Neural progenitor cell (in vitro differentiated cells): Measurements from ENCODE around the gene HOXC5. TPM values are rescaled to one million over a fixed set of nuclear protein-coding genes. Genes with fewer than 3 reads are reported as not detected.
A peak's percentile ranks its signal among the peaks of the same experiment; 100 is the strongest.

Source experiments
- DNase-seq: peaks from one replicate; pipeline ENCODE4 v3.0.0-alpha.2; 2016; ENCODE audit warnings: low spot score
- H2AFZ ChIP-seq: fragments of 200-600 bp; sonication (generic); replicated peaks from 2 replicates; pipeline ENCODE4 v1.6.1; 2016; ENCODE audit warnings: antibody characterized with exemption
- H3F3A ChIP-seq: fragments of 200-600 bp; sonication (generic); 2 replicates; pipeline ENCODE4 v1.6.1; 2016; ENCODE audit warnings: antibody characterized with exemption, low read depth
- H3K27ac ChIP-seq: fragments of 200-600 bp; sonication (generic); 2 replicates; pipeline ENCODE4 v1.5.1; 2016; ENCODE audit warnings: mild to moderate bottlenecking
- H3K27me3 ChIP-seq: fragments of 200-600 bp; sonication (generic); 2 replicates; pipeline ENCODE4 v1.6.1; 2016; ENCODE audit warnings: mild to moderate bottlenecking, moderate library complexity
- H3K36me3 ChIP-seq: fragments of 200-600 bp; sonication (generic); 2 replicates; pipeline ENCODE4 v1.5.1; 2016
- H3K4me1 ChIP-seq: fragments of 200-600 bp; sonication (generic); 2 replicates; pipeline ENCODE4 v1.6.1; 2016; ENCODE audit warnings: mixed run types
- H3K4me2 ChIP-seq: fragments of 200-600 bp; sonication (generic); 2 replicates; pipeline ENCODE4 v1.6.1; 2016
- H3K4me3 ChIP-seq: fragments of 200-600 bp; sonication (generic); 2 replicates; pipeline ENCODE4 v1.5.1; 2016
- H3K79me2 ChIP-seq: fragments of 200-600 bp; sonication (generic); 2 replicates; pipeline ENCODE4 v1.6.1; 2016; ENCODE audit warnings: low read depth
- H3K9ac ChIP-seq: fragments of 200-600 bp; sonication (generic); 2 replicates; pipeline ENCODE4 v1.6.1; 2016
- H3K9me3 ChIP-seq: fragments of 200-600 bp; sonication (generic); 2 replicates; pipeline ENCODE4 v1.5.1; 2016; ENCODE audit warnings: low read depth
- H4K20me1 ChIP-seq: fragments of 200-600 bp; sonication (generic); 2 replicates; pipeline ENCODE4 v1.6.1; 2016; ENCODE audit warnings: low read depth
- H3K27ac Mint-ChIP-seq: 3 replicates; pipeline ENCODE4 v1.8.0; 2021; ENCODE audit warnings: mixed read lengths
- H3K27me3 Mint-ChIP-seq: 2 replicates; pipeline ENCODE4 v1.8.0; 2022; ENCODE audit warnings: low read depth, mild to moderate bottlenecking, inconsistent platforms, moderate library complexity, mixed read lengths; ENCODE audit not compliant: insufficient read depth
- H3K36me3 Mint-ChIP-seq: 3 replicates; pipeline ENCODE4 v1.8.0; 2021; ENCODE audit warnings: mixed read lengths
- H3K4me1 Mint-ChIP-seq: 3 replicates; pipeline ENCODE4 v1.8.0; 2021; ENCODE audit warnings: mixed read lengths
- H3K4me3 Mint-ChIP-seq: 3 replicates; pipeline ENCODE4 v1.8.0; 2021; ENCODE audit warnings: mild to moderate bottlenecking, moderate library complexity, mixed read lengths
- H3K9me3 Mint-ChIP-seq: 3 replicates; pipeline ENCODE4 v1.8.0; 2020; ENCODE audit warnings: mixed read lengths
- EZH2 ChIP-seq: fragments of 200-600 bp; sonication (generic); IDR thresholded peaks from 2 replicates; pipeline ENCODE4 v1.6.1; 2017; ENCODE audit warnings: antibody characterized with exemption, mild to moderate bottlenecking, moderate library complexity
- EZH2phosphoT487 ChIP-seq: fragments of 200-600 bp; sonication (generic); IDR thresholded peaks from 2 replicates; pipeline ENCODE4 v1.6.1; 2017; ENCODE audit warnings: antibody characterized with exemption
- total RNA-seq: library from RNA; depleted of rRNA; stranded (reverse); fragments of >200 nt; gene quantifications from 2 replicates; pipeline ENCODE4 v1.2.3, GENCODE V29; 2015; ENCODE audit warnings: low replicate concordance
- TF ChIP-seq, protein P1 (sequence below): fragments of 200-600 bp; sonication (generic); IDR thresholded peaks from 2 replicates; pipeline ENCODE4 v1.5.1; 2017; ENCODE audit warnings: antibody characterized with exemption, mild to moderate bottlenecking

The HOXC5 gene
- total RNA-seq, 1 donor from 2014 or later, result not detected

DNA sequence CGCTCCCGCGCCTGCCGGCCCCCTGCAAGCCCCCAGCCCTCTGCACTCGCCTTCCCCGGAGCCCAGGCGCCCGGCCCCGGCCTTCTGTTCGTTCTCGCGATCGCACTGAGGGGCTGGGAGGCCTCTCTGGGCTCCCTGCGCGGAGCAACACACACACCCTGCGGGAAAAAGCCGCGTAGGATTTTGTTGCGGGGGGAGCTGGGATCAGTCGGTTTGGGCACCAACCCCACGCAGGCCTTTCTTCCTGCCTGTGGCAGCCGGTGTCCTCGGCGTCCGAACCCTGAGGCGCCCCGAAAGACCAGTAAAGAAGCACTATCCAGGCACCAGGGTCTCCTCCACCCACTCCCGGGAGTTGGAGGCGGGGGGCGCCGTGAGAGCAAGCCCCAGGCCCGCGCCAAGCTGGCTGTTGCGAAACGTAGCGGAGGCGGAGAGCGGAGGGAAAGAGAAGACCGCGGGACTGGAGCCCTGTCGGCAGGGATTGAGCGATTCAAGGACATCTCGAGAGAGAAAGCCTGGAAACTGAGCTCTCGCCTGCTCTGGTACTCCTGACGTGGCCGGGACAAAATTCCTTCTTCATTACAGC is 1.9 kb upstream of the HOXC5 start:
- H3K4me1 ChIP-seq, result no peaks in the 10 kb centered on the region
- H3K9me3 ChIP-seq, result no peaks in the 10 kb centered on the region
- H3K9me3 Mint-ChIP-seq, result peaks cover 12% of the 10 kb centered on the region
- no peak overlapping the region for H3K9ac ChIP-seq
- DNase-seq, result peak; percentile 70
- no peaks in the 10 kb centered on the region for H3K36me3 ChIP-seq
- H3K4me2 ChIP-seq, result no peak overlapping the region
- no peaks in the 10 kb centered on the region for H3K4me1 Mint-ChIP-seq
- no peaks in the 10 kb centered on the region for H3F3A ChIP-seq
- H3K4me3 ChIP-seq, result no peak overlapping the region
- H3K27me3 Mint-ChIP-seq, result peaks cover 88% of the 10 kb centered on the region
- H3K36me3 Mint-ChIP-seq, result no peaks in the 10 kb centered on the region
- H3K27ac Mint-ChIP-seq, result no peak overlapping the region
- H3K27ac ChIP-seq, result no peak overlapping the region
- no peaks in the 10 kb centered on the region for H3K79me2 ChIP-seq
- H2AFZ ChIP-seq, result no peak overlapping the region
- H3K4me3 Mint-ChIP-seq, result no peak overlapping the region
- peaks cover 91% of the 10 kb centered on the region for H4K20me1 ChIP-seq
- peaks cover 100% of the 10 kb centered on the region for H3K27me3 ChIP-seq
- TF ChIP-seq EZH2, result peak; percentile 95
- TF ChIP-seq EZH2phosphoT487, result peak; percentile 99
- TF ChIP-seq, protein P1, sequence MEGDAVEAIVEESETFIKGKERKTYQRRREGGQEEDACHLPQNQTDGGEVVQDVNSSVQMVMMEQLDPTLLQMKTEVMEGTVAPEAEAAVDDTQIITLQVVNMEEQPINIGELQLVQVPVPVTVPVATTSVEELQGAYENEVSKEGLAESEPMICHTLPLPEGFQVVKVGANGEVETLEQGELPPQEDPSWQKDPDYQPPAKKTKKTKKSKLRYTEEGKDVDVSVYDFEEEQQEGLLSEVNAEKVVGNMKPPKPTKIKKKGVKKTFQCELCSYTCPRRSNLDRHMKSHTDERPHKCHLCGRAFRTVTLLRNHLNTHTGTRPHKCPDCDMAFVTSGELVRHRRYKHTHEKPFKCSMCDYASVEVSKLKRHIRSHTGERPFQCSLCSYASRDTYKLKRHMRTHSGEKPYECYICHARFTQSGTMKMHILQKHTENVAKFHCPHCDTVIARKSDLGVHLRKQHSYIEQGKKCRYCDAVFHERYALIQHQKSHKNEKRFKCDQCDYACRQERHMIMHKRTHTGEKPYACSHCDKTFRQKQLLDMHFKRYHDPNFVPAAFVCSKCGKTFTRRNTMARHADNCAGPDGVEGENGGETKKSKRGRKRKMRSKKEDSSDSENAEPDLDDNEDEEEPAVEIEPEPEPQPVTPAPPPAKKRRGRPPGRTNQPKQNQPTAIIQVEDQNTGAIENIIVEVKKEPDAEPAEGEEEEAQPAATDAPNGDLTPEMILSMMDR, result no peak

DNA sequence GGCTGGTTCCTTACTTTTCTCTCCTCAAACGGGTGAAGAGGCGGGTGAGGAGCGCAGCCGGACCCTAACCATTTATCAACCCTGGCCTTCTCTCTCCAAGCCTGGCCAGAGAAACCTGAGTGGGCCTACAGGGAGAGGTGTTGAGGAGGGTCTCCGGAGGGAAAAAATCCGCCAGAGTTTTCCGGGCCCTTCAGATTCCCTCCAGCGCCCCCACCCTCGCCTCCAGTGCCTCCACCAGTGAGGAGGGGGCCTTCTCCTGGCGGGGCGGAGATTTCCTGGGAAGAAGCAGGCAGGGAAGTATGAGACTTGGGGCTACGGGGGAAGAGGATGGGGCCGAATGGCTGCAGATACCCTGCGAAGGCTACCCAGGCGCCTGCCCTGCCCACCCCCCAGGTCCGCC is 1.4 kb upstream of the HOXC5 start:
- Histone ChIP-seq H3K27me3 (peaks cover 100% of the 10 kb centered on the region), H3K79me2 (no peaks in the 10 kb centered on the region), H3K4me2 (no peak overlapping the region), H4K20me1 (peaks cover 87% of the 10 kb centered on the region), H3K9ac (no peak overlapping the region), H3K36me3 (no peaks in the 10 kb centered on the region), H3K4me1 (no peaks in the 10 kb centered on the region), H2AFZ (no peak overlapping the region), H3K27ac (no peak overlapping the region), H3K4me3 (no peak overlapping the region), H3F3A (no peaks in the 10 kb centered on the region), H3K9me3 (no peaks in the 10 kb centered on the region)
- no peak overlapping the region for H3K27ac Mint-ChIP-seq
- peaks cover 13% of the 10 kb centered on the region for H3K9me3 Mint-ChIP-seq
- no peaks in the 10 kb centered on the region for H3K4me1 Mint-ChIP-seq
- no peaks in the 10 kb centered on the region for H3K36me3 Mint-ChIP-seq
- no peak for DNase-seq
- no peak overlapping the region for H3K4me3 Mint-ChIP-seq
- TF ChIP-seq, protein P1, result no peak
- TF ChIP-seq EZH2 (no peak), EZH2phosphoT487 (no peak)
- peaks cover 88% of the 10 kb centered on the region for H3K27me3 Mint-ChIP-seq

DNA sequence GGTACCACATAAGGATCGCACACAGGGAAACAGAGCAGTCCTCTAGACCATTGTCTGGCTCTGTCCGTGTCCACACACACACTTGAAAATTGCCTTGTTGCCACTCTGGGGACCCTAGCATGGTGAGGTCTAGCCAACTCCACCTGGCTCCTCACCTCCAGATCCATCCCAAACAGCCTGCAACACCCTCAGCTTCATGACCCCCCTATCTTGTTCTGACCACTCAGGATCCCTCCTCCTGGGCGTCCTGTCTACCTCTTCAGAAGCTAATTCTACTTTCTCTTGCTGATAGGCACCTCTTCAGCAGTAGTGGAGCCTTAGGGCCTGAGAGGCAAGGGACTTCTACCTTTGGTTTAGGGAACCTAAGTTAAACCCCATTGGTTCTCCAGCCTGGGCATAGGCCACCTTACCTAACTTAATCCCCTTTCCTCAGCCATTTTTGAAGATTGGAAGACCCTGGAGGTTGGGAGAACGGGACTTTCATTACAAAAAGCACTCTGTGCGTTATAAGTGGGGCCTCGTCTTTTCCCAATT is 697 bp upstream of the HOXC5 start:
- H3K27me3 ChIP-seq, result peaks cover 100% of the 10 kb centered on the region
- H3K27ac ChIP-seq, result no peak overlapping the region
- no peaks in the 10 kb centered on the region for H3K4me1 Mint-ChIP-seq
- DNase-seq, result no peak
- TF ChIP-seq EZH2 (no peak), EZH2phosphoT487 (no peak)
- TF ChIP-seq, protein P1, result no peak
- no peak overlapping the region for H3K4me2 ChIP-seq
- no peak overlapping the region for H3K4me3 Mint-ChIP-seq
- H3K4me1 ChIP-seq, result no peaks in the 10 kb centered on the region
- no peaks in the 10 kb centered on the region for H3K79me2 ChIP-seq
- no peaks in the 10 kb centered on the region for H3K36me3 Mint-ChIP-seq
- H3F3A ChIP-seq, result no peaks in the 10 kb centered on the region
- peaks cover 86% of the 10 kb centered on the region for H3K27me3 Mint-ChIP-seq
- no peak overlapping the region for H2AFZ ChIP-seq
- peaks cover 13% of the 10 kb centered on the region for H3K9me3 Mint-ChIP-seq
- H3K9me3 ChIP-seq, result no peaks in the 10 kb centered on the region
- H4K20me1 ChIP-seq, result peaks cover 83% of the 10 kb centered on the region
- H3K9ac ChIP-seq, result no peak overlapping the region
- H3K36me3 ChIP-seq, result no peaks in the 10 kb centered on the region
- no peak overlapping the region for H3K4me3 ChIP-seq
- no peak overlapping the region for H3K27ac Mint-ChIP-seq
